Activated naive CD8-positive, alpha-beta T cell (primary cell): Measurements from ENCODE around the gene C17orf50.

Experiments used
- H3K27ac Mint-ChIP-seq: one replicate; pipeline ENCODE4 v1.8.0; 2021; ENCODE audit warnings: mixed read lengths
- H3K27me3 Mint-ChIP-seq: one replicate; pipeline ENCODE4 v1.8.0; 2021; ENCODE audit warnings: mixed read lengths
- H3K36me3 Mint-ChIP-seq: one replicate; pipeline ENCODE4 v1.8.0; 2021; ENCODE audit warnings: mixed read lengths
- H3K4me1 Mint-ChIP-seq: one replicate; pipeline ENCODE4 v1.8.0; 2021; ENCODE audit warnings: low read depth, mixed read lengths
- H3K4me3 Mint-ChIP-seq: one replicate; pipeline ENCODE4 v1.8.0; 2021; ENCODE audit warnings: mild to moderate bottlenecking, mixed read lengths
- H3K9me3 Mint-ChIP-seq: one replicate; pipeline ENCODE4 v1.8.0; 2021; ENCODE audit warnings: low read depth, mixed read lengths

The C17orf50 gene

DNA sequence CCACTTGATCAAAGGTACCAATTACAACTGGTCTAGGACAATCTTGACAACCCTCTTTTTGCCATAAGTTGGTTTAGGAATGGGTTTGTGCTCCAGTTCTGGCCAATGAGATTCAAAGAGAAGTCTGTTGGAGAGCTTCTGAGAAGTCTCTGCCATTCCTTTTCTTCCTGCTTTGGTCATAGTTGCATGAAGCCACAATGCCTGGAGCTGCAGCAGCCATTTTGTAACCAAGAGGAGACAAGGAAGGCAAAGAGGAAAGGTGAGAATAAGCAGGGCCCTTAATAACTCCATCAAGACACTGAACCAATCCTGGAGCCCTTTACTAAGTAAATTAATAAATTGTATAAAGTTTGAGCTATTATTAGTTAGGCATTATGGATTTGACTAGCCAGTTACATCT is 3.4 kb upstream of the C17orf50 start:
- Mint-ChIP-seq H3K4me1 (no peaks in the 10 kb centered on the region), H3K36me3 (no peaks in the 10 kb centered on the region), H3K4me3 (no peak overlapping the region), H3K27me3 (no peaks in the 10 kb centered on the region), H3K9me3 (no peaks in the 10 kb centered on the region), H3K27ac (no peak overlapping the region)

DNA sequence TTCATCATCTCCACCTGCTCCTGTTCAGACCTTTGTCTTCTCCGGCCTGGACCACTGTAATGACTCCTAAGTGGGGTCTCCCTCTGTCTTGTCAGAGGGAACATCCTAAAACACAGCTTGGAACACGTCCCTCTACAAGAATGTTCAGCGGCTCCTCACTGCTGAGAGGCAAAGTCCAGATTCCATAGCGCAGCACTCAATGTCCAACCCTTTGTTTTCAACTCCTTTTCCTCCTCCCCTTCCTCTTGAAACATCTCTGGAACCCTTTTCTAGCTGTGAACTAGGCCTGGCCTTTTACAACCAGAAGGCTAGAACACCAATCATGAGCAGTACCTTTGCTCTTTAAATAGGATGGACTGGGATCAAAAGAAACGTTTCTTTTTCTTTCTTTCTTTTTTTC is 914 bp downstream of the C17orf50 start:
- peaks cover 8% of the 10 kb centered on the region for H3K4me1 Mint-ChIP-seq
- no peaks in the 10 kb centered on the region for H3K27me3 Mint-ChIP-seq
- H3K4me3 Mint-ChIP-seq: no peak overlapping the region
- no peaks in the 10 kb centered on the region for H3K9me3 Mint-ChIP-seq
- no peaks in the 10 kb centered on the region for H3K36me3 Mint-ChIP-seq
- no peak overlapping the region for H3K27ac Mint-ChIP-seq

GRCh38 chr17:35763767-35764122 is 3.1 kb downstream of the C17orf50 start:
- Mint-ChIP-seq H3K9me3 (no peaks in the 10 kb centered on the region), H3K4me1 (peaks cover 9% of the 10 kb centered on the region), H3K27ac (no peak overlapping the region), H3K4me3 (peak overlapping the region; percentile 59), H3K27me3 (no peaks in the 10 kb centered on the region), H3K36me3 (no peaks in the 10 kb centered on the region)

GRCh38 chr17:35764123-35764991 is 3.7 kb downstream of the C17orf50 start:
- Mint-ChIP-seq H3K36me3 (no peaks in the 10 kb centered on the region), H3K27ac (peak overlapping the region; percentile 86), H3K27me3 (no peaks in the 10 kb centered on the region), H3K4me3 (peak overlapping the region; percentile 92), H3K9me3 (no peaks in the 10 kb centered on the region), H3K4me1 (peaks cover 9% of the 10 kb centered on the region)

GRCh38 chr17:35765086-35765710 is 4.5 kb downstream of the C17orf50 start:
- Mint-ChIP-seq H3K4me3 (peak overlapping the region; percentile 92), H3K9me3 (no peaks in the 10 kb centered on the region), H3K27ac (no peak overlapping the region)

DNA sequence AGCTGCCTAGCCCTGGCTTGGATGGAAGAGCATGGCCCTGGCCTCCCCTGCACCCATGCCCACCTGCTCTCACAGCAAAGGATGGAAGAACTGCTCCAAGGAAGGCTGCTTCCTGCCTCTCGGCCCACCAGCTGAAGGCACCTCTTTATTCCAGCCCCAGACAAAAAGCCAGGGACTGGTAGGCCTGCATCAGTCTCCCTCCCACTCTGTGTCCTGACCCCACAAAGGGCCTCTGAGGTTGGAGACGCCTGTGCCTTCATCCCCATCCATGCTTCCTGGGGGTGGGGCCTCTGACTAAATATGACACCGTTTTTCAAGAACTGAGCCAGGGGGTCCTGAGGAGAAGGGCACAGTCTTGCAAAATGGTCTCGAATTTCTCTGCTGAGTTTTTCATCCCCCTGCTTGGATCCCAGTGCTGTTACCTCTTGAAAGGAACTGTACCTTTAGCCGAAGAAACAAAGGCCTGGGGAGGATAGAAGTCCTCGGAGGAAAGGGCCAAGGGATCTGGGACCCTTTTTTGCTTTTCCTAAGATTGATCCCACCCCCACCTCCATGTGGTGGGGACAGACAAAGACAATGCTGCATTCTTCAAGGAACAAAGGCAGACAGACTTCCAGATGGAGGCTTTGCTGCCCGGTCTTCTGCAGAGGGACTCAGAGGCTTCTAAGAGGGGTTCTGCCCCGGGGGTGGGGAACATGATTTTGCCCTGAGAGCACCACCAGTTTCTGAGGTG is 5.2 kb downstream of the C17orf50 start:
- Mint-ChIP-seq H3K4me1 (peaks cover 9% of the 10 kb centered on the region), H3K36me3 (no peaks in the 10 kb centered on the region), H3K27ac (no peak overlapping the region), H3K4me3 (no peak overlapping the region), H3K9me3 (no peaks in the 10 kb centered on the region), H3K27me3 (no peaks in the 10 kb centered on the region)

More at GRCh38 chr17:35765086-35765710, 4.5 kb downstream of the C17orf50 start:
- H3K27me3 Mint-ChIP-seq: no peaks in the 10 kb centered on the region
- peaks cover 9% of the 10 kb centered on the region for H3K4me1 Mint-ChIP-seq
- no peaks in the 10 kb centered on the region for H3K36me3 Mint-ChIP-seq

DNA sequence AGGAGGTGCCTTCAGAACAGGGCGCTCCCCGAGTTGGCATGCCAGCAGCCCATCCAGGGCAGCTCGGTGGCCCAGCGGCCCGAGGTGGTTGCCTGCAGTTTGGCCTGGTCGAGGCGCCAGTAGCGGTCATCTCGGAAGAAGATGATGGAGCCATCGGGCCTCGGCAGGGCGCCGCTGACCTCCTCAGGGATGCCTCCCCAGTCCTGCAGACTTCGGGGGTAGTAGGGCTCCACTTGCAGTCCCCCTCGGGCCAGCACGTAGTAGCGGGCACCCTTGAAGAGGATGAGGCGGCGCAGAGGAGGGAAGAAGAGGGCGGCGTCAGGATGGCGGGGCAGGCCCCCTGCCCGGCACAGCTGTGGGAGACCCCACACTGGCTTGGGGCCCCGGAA is 5.8 kb downstream of the C17orf50 start:
- no peak overlapping the region for H3K4me3 Mint-ChIP-seq
- no peak overlapping the region for H3K27ac Mint-ChIP-seq
- no peaks in the 10 kb centered on the region for H3K27me3 Mint-ChIP-seq
- H3K4me1 Mint-ChIP-seq: peaks cover 9% of the 10 kb centered on the region
- H3K9me3 Mint-ChIP-seq: no peaks in the 10 kb centered on the region
- no peaks in the 10 kb centered on the region for H3K36me3 Mint-ChIP-seq

DNA sequence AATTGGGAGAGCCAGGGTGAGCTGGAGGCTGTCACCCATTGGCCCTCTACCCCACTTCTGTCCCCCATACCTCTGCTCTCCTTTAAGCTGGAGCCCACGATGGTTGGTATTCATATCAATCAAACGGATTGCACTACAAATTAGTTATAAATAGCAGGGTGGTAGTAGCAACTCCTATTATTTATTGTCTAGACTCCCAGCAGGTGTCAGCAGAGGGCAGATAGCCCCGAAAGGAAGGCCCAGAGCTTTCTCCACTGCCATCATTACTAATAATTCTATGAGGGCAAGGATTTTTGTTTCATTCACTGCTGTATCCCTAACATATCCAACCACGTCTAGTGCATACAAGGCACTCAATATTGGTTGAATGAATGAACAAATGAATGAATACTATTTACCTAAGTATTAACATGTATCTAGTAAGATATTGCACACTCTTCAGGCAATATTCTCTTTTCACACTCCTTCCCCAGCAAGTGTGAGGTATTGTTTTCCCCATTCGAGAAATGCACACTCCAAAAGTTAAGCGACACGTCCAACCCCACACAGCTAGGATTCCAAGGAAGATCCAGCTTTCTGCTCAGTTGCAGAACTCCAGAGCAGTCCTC is 6.3 kb downstream of the C17orf50 start:
- H3K36me3 Mint-ChIP-seq: no peaks in the 10 kb centered on the region
- H3K4me1 Mint-ChIP-seq: peaks cover 9% of the 10 kb centered on the region
- no peaks in the 10 kb centered on the region for H3K27me3 Mint-ChIP-seq
- no peaks in the 10 kb centered on the region for H3K9me3 Mint-ChIP-seq
- H3K4me3 Mint-ChIP-seq: no peak overlapping the region
- H3K27ac Mint-ChIP-seq: no peak overlapping the region

- Mint-ChIP-seq H3K9me3 (no peaks in the 10 kb centered on the region), H3K4me3 (no peak overlapping the region), H3K4me1 (peaks cover 10% of the 10 kb centered on the region), H3K27ac (no peak overlapping the region), H3K27me3 (no peaks in the 10 kb centered on the region), H3K36me3 (no peaks in the 10 kb centered on the region)
Measured at GRCh38 chr17:35768797-35769196, 8.1 kb downstream of the C17orf50 start.

GRCh38 chr17:35769895-35770486 is 9.3 kb downstream of the C17orf50 start:
- Mint-ChIP-seq H3K9me3 (no peaks in the 10 kb centered on the region), H3K27ac (no peak overlapping the region), H3K4me3 (no peak overlapping the region), H3K27me3 (no peaks in the 10 kb centered on the region), H3K36me3 (no peaks in the 10 kb centered on the region), H3K4me1 (peaks cover 6% of the 10 kb centered on the region)

DNA sequence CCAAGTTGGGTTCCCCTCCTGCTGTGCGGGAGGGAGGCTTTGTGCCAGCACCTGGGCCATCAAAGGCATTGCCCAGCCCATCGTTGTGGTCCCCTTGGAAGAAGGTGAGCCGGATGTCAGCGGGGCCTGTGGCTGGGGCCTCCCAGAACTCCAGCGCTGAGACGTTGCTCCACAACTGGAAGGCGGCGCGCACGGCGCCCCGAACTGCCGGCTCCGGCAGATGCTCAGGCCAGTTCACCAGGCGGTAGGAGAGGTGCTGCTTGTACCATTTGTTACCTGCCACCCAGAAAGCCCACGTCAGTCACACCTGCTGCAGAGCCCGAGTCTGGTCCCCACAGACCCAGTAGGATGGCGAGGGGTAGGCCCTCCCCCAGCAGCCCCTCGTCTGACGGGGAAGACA is 12.4 kb downstream of the C17orf50 start:
- H3K9me3 Mint-ChIP-seq: no peaks in the 10 kb centered on the region
- peaks cover 3% of the 10 kb centered on the region for H3K4me1 Mint-ChIP-seq
- no peaks in the 10 kb centered on the region for H3K27me3 Mint-ChIP-seq
- H3K27ac Mint-ChIP-seq: no peak overlapping the region
- H3K4me3 Mint-ChIP-seq: no peak overlapping the region
- no peaks in the 10 kb centered on the region for H3K36me3 Mint-ChIP-seq

GRCh38 chr17:35773679-35774425 is 13.2 kb downstream of the C17orf50 start:
- no peaks in the 10 kb centered on the region for H3K27me3 Mint-ChIP-seq
- no peak overlapping the region for H3K4me3 Mint-ChIP-seq
- H3K4me1 Mint-ChIP-seq: peaks cover 3% of the 10 kb centered on the region
- no peak overlapping the region for H3K27ac Mint-ChIP-seq
- H3K9me3 Mint-ChIP-seq: no peaks in the 10 kb centered on the region
- no peaks in the 10 kb centered on the region for H3K36me3 Mint-ChIP-seq

DNA sequence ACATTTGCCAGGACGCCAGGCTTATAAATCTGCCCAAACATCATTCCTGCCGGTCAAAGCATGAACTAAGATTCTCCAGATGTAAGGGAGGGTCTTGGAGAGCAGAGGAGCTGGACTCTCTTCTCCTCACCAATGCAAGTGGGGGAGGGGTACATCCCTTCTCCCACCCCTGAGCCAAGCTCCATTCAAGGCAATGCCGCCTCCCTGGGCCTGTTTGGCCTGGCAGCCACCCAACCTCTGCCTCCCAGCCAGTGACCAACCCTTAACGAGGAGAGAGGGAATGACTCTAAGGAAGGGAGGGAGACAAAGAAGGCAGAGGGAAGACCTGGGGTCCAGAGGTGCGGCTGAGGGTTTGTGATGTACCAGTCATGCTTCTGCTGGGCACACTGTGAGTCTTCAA is 13.8 kb downstream of the C17orf50 start:
- Mint-ChIP-seq H3K9me3 (no peaks in the 10 kb centered on the region), H3K4me1 (peaks cover 3% of the 10 kb centered on the region), H3K27ac (no peak overlapping the region), H3K36me3 (no peaks in the 10 kb centered on the region), H3K4me3 (no peak overlapping the region), H3K27me3 (no peaks in the 10 kb centered on the region)

DNA sequence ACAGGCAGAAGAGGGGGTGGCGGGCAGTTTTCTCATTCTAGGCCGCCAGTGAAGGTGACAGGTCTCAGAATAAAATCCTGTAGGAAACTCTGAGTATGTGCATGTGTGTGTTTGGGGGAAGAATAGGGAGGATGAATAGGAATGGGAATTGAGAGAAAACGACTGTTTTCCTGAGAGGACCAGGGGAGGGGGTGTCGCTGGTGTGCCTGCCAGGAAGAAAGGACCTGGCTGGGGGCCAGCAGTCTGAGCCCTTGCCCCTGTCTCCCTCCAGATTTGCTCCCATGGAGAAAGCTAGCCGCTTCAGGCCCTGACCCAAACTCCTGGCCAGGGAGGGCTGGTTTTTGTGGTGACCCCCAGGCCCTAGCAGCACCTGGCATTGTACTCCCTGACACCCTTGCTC is 14.4 kb downstream of the C17orf50 start:
- Mint-ChIP-seq H3K4me3 (no peak overlapping the region), H3K4me1 (peaks cover 3% of the 10 kb centered on the region), H3K36me3 (no peaks in the 10 kb centered on the region), H3K9me3 (no peaks in the 10 kb centered on the region), H3K27me3 (no peaks in the 10 kb centered on the region), H3K27ac (no peak overlapping the region)
